GM18517 (cell line): ENCODE results near the gene SPATA12.

ENCODE experiments used
- ATAC-seq: cut with Tn5 transposase; IDR thresholded peaks from one replicate; pipeline ENCODE4 v1.9.1; 2021; ENCODE audit warnings: mild to moderate bottlenecking, moderate library complexity; ENCODE audit not compliant: unreplicated experiment

SPATA12 gene, protein sequence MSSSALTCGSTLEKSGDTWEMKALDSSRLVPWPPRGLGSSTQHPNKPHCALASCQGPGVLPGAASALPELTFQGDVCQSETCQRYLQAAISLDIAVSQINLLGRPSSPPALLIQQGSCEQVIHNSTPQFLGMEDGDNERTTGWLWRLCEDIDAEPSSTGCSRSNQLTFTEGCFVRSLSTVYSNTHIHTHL

DNA sequence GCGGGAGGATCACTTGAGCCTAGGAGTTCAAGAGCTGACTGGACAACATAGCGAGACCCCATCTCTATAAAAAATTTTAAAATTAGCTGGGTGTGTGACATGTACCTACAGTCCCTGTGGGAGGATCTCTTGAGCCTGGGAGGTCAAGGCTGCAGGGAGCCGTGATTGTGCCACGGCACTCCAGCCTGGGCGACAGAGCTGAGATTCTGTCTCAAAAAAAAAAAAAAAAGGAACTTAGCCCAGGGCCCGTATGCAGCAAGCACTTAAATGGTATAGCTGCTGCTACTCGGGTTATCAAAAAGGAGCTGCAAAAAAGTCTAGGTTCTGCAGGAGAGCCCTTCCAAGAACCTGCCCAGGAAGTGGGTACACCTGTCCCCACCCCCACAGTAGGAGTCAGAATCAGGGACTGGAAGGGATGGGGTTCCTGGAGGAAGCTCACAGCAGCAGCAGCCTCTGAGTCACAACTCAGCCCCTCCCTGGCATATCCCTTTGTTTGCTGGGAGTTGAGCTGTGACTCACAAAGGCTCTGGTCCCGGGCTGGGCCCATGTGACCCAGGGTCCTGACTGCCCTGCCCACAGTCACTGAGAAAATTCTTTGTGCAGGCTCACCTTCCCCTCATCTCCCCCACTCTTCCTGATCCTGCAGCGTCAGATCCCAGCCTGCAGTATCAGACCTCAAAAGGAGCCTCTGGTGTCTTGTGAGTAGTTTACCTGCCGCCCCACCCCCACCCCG, at the start of gene SPATA12:
Gene SPATA12, plus strand, starts transcription at position 576 of the 733 bp plus-strand sequence. CDS start 13,031 bp downstream, outside the sequence.
- no peak for ATAC-seq

GRCh38 chr3:57011022-57011421, 49.4 kb upstream of the SPATA12 start:
- no peak for ATAC-seq

DNA sequence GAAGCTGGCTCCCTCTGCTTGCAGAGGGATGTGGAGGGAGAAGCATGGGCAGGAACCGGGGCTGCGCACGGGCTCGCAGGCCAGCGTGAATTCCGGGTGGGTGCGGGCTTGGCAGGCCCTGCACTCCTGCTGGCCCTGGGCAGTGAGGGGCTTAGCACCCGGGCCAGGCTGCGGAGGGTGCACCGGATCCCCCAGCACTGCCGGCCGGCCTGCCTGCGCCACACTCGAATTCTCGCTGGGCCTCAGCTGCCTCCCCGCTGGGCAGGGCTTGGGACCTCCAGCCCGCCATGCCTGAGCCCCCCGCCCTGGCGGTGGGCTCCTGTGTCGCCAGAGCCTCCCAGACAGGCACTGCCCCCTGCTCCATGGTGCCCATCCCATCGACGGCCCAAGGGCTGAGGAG, 47.6 kb upstream of the SPATA12 start:
- ATAC-seq = no peak

DNA sequence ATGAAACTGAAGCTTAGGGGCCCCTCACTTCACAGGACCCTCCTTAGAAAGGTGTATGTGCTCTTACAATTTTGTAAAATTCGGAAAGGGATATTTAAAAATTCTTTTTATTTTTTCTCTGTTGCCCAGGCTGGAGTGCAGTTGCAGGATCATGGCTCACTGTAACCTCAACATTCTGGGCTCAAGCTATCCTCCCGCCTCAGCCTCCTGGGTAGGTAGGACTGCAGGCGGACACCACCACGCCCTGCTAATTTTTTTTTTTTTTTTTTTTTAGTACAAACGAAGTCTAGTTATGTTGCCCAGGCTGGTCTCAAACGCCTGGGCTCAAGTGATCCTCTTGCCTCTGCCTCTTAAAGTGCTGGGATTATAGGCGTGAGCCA, 45.1 kb upstream of the SPATA12 start:
- ATAC-seq = no peak

DNA sequence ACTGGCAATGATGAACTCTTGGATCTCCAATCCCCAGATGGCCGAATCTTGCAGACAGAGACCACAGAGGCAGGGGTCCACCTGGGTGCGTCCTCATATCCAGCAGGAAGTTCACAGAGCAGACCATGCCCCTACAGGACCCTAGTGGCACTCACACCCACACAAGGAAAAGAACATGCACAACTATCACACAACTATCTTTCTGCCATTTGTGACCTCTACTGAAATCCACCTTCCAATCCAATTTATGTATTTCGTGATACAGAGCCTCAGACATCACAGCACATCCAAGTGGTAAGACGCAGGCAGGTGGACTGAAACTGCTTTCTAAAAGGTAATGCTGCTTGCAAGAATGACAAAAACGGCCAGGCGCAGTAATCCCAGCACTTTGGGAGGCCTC, 44.6 kb upstream of the SPATA12 start:
- ATAC-seq = no peak

- ATAC-seq = no peak
Measured at GRCh38 chr3:57017459-57017845, 43.0 kb upstream of the SPATA12 start.

GRCh38 chr3:57018246-57018645, 42.2 kb upstream of the SPATA12 start:
- no peak for ATAC-seq

- ATAC-seq = no peak
Measured at GRCh38 chr3:57019057-57019456, 41.4 kb upstream of the SPATA12 start.

DNA sequence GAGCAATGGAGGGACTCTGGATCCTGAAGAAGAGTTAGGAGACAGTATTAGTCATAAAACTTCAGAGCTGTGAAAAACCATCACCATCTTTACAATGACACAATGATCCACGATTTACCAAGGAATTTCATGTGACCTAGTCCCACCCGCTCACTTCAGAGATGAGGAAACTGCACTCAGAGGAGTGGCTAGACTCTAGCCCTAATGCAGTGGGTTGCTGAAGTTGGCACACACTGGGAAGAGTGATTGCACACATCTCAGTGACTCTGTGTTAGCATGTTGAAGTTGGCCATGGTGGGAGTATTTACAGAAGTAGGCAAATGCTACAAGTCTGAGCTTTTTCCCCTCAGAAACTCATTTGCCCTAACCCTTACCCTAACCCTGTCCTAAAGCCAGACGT, 35.2 kb upstream of the SPATA12 start:
- no peak for ATAC-seq

- ATAC-seq = no peak
Measured at GRCh38 chr3:57026944-57027343, 33.5 kb upstream of the SPATA12 start.

DNA sequence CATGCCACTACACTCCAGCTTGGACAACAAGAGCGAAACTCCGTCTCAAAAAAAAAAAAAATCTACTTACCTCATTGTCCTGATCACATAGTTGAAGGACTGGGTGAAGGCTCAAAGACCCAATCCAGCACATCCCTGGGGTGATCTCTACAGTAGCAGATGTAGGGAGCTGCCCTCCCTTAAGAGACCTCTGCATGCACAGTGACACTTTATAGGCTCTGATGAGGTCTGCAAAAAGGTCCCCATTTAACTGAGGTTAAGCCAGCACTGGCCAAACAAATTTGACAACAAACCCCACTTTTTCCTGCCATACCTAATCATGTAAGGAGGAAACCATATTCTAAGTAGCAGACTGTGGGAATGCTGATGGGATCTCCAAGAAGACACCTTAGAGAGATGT, 31.1 kb upstream of the SPATA12 start:
- ATAC-seq = no peak

GRCh38 chr3:57029924-57030323, 30.5 kb upstream of the SPATA12 start:
- ATAC-seq = no peak

GRCh38 chr3:57030721-57031120, 29.7 kb upstream of the SPATA12 start:
- ATAC-seq = no peak

DNA sequence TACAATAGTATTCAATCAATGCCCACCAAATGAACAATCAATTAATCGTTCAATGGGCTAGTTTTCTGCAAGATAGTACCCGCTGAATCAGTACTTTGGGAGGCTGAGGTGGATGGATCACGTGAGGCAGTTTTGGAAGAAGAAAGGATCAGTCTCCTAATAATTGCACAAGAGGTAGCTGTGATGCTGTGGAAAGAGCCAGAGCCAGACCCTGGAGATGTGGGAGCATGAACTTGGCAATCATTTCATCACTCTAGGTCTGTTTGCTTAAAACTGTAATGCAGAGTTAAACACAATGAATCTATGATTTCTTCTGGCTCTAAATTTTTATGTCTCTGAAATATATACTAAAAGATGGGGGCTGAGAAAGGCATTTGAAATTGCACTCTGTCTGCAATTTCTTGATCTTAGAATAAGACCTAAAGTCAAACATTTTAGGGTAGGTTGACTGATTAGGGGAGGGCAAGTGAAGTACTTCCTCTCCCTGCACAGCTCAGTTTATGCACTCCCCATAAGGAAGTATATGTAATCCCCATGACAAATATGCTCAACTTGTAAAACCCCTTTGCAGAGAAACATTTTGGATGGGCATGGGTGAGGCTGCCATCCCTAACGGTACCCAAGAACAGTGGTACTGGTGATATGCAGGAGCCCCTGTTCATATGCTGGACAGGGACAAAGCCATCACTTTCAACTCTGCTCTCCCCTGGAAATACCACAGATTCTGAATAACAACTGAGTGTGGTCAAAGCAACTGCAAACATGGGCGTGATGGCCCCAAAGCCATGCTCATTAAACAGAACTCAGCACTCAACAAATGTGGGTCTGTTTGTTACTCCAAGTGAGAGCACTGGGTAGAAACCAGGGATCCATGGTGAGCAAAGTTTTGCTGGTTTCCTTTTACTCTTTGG, 28.6 kb upstream of the SPATA12 start:
- ATAC-seq = no peak

GRCh38 chr3:57036952-57037351, 23.5 kb upstream of the SPATA12 start:
- ATAC-seq = no peak

GRCh38 chr3:57038466-57039164, 21.8 kb upstream of the SPATA12 start:
- no peak for ATAC-seq

DNA sequence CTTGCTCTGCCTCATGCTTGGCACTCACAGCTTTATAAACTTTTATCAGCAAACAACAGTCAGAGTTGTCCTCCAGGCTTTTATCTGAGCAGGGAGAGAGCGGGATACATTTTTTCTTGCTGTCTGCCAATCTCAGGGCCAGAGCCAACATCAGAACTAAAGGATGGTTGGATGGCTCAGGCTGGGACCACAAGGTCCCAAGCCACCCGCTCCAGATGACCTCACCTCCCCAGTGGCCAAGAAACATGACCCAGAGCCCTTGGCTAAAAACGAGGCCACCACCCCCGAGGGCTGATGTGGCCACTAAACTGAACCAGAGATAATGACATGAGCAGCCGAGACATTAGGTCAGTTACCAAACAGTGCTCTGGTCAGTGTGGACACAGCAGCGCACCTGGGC, 18.8 kb upstream of the SPATA12 start:
- no peak for ATAC-seq

DNA sequence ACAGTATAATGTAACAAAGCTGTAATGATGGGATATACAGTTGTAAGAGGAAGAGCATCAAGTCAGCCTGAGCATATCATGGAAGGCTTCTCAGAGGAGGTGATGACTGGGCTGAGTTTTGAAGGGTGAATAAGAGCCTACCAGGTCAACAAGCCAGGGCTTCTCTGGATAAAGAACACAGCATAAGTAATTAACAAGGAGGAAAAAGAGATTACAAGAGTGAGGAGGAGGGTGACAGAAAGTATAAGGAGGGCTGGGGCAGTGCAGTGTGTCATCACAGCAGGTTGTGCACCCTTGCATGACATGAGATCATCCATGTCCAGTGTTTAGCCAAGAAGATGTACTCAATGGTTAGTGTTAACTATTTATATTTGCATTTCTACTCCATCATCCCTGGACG, 16.9 kb upstream of the SPATA12 start:
- no peak for ATAC-seq

DNA sequence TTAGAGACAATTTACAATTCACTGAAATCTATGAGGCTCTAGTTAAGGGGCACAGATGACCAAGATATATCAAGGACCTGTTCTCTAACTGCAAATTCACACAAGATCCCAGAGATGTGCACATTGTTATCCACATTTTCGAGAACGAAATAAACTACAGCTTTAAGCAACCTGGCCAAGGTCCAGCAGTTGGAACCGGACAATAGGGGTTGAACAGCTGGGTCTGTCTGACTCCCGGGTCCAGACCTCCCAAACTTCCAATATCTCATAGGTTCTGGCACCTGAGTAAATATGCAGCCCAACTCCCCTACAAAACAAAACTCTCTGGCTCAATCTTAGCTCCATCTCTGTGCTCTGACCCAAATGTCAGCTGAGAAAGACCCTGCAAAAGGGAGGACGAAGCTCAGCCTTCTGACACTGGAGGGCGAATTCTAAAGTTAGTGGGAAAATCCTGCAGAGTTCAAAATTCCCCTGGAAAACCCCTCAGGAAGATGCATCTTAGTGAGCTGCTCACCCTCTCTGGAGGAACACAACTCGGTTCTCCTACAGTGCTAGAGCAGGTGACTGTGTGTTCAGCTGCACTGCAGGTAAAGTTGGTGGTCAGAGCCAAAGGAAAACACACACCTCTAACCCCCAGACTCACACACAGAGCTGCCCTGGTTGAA, 14.2 kb upstream of the SPATA12 start:
- no peak for ATAC-seq

DNA sequence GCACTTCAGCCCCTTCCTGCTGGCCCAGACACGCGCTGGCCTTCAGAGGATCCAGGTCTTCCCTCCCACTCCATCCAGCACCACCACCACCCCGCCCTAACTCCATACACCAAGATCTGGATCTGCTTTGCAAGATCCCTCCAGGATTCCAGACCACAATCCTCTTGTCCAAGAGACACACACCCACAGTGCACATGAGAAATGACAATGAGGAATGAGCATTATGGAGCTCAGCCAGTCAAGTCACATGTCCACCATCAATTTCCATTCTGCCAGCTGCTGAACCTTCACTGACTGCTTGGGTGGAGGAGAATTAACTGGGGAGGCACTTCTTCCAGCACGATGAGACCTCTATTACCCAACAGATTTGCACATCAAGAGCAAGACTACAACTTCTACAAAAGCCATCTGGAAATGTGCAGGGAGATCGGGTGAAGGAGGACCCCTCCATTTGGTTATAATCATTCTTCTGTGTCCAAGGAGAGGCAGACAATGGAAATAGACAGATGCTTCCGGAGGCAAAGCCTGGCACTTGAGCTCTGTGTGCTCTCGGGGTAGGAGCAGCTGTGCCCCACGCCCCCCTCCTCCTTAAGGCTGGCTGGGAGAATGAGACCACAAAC, 12.3 kb upstream of the SPATA12 start:
- ATAC-seq = no peak
